Measurements from ENCODE around the gene MPRIP. TPM values are rescaled to one million over a fixed set of nuclear protein-coding genes. Genes with fewer than 3 reads are reported as not detected.
A peak's percentile ranks its signal among the peaks of the same experiment; 100 is the strongest.

MPRIP gene
- total RNA-seq, 8 experiments from 2014 or later = 35.0 to 136 (median 91.5) TPM

DNA sequence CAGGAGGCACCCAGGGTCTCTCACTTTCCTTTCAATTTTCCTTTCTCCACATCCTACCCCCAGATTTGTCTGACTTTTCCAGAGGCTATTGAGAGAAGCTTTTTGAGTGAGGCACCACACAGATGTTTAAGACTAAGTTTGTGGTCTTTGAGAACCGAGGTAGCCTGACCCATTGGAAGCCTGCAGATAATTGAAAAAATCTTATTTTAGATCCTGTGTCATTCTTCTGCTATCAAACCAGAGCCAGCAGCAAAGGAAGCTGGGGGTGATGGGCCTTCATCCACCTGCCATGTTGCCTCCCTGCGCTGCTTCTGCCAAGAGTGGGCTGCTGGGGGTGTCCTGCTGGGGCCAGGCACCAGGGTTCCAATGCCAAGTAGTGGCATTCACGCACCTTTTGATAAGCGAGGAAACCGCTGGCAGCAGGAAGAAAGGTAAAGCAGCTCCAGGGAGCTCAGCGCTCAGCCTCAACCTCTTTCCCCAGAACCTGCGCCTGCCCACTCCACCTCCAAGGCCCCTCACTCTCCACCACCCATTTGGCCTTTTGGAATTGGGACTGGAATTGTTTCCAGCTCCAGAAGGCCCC is 55.6 kb downstream of the MPRIP start:
- no peak for ATAC-seq (replicated peaks in 6 of 8)
- in situ Hi-C loops (cut with MboI; ENCODE audit: low pct_unique_long_range_greater_than_20kb in 2 of 9, low sequenced_read_pairs in 9 of 9, unreplicated experiment in 9 of 9) = no loop called here
- Histone ChIP-seq H3K4me1 (replicated peaks in 1 of 2) (peaks cover 0 to 6% of the 10 kb centered on the region in 2 donors), H3K4me3 (no peak overlapping the region), H3K27ac (no peak overlapping the region)
- 79 to 100% (median 90%) methylated on average over 1 to 7 of the region's 7 CpGs; no CpG with 5 or more reads in 1 of the 10 experiments for WGBS, 10 experiments

DNA sequence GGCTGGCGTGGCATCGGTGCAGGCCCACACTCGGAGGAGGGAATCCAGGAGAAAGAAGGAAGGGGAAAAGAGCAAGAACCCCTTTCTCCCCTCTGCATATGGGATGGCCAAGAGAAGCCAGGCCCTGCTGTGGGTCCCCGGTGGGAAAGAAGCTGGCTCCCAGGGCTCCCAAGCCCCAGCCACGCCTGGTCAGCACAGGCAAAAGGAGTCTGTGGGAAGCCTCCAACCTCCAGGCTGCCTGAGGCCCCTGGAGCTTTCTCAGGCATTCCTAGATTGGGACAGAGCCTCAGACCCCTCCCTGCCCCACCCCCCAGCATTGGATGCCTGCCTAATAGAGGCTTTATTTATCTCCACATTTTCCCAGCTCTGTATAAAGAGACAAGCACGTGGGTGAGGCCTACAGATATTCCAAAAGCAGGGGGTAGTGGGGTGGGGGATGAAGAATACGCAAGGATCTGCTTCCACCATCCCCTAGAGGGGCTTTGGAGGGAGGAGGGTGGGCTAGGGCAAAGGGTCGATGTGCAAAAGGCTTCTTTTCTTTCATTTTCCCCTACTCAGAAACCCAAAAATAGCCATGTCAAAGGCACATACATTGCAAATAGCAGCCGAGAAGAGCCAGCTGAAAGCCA is 56.4 kb downstream of the MPRIP start:
- Histone ChIP-seq H3K4me1 (replicated peaks in 1 of 2) (peaks cover 0 to 6% of the 10 kb centered on the region in 2 donors), H3K27ac (peak overlapping the region in 1 of 2 donors; percentile 52), H3K4me3 (no peak overlapping the region)
- ATAC-seq (replicated peaks in 6 of 8) = peak; percentile 24 to 72 (median 62)
- WGBS, 10 experiments = 18 to 100% (median 60%) methylated on average over 1 of the region's 9 CpGs; no CpG with 5 or more reads in 6 of the 10 experiments
- in situ Hi-C loops (cut with MboI; ENCODE audit: low pct_unique_long_range_greater_than_20kb in 2 of 9, low sequenced_read_pairs in 9 of 9, unreplicated experiment in 9 of 9) = no loop called here

DNA sequence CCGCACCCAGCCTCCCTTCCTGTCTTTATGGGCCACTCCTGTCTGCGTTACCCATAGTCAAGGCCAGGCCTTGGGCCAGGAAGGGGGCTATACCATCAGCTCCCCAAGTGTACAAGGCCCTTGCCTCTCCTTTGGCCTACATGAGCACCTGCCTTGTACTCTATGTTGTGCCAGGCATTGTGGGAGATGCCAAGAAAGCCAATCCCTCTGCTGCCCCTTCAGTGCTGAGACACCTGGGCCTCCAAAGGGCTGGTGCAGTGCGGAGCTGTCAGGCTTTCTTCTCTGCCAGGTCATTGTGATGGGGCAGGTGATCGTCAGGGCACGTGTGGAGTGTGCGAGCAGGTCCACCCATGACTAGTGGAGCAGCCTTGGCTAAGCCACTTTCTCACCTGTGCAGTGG is 59.9 kb downstream of the MPRIP start:
- ATAC-seq (replicated peaks in 6 of 8) = no peak
- WGBS, 10 experiments = 84 to 100% (median 100%) methylated on average over 1 to 2 of the region's 6 CpGs; no CpG with 5 or more reads in 6 of the 10 experiments
- in situ Hi-C loops (cut with MboI; ENCODE audit: low pct_unique_long_range_greater_than_20kb in 2 of 9, low sequenced_read_pairs in 9 of 9, unreplicated experiment in 9 of 9) = no loop called here
- Histone ChIP-seq H3K4me3 (no peak overlapping the region), H3K27ac (no peak overlapping the region), H3K4me1 (replicated peaks in 1 of 2) (peaks cover 0 to 6% of the 10 kb centered on the region in 2 donors)

DNA sequence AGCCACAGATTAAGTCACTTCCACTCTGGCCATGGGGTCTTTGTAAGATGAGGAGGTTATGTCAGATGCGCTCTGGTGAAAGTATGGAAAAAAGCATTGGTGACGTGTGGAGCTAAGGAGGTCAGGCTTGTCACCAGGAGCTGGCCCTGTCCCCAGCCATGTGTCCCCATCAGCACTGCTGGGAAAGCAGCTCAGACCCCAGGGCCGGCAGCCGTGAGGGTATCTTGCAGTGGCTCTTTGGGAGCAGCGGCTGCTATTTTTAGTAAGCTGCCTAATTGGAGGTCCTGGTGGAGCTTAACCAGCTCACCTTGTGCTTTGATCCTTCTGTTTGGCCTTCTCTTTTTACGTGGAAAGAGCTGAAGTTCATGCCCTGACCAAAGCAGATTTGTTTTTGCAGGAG is 60.9 kb downstream of the MPRIP start:
- peaks cover 0 to 5% of the 10 kb centered on the region in 2 donors for H3K4me1 ChIP-seq (replicated peaks in 1 of 2)
- no peak for ATAC-seq (replicated peaks in 6 of 8)
- in situ Hi-C loops (cut with MboI; ENCODE audit: low pct_unique_long_range_greater_than_20kb in 2 of 9, low sequenced_read_pairs in 9 of 9, unreplicated experiment in 9 of 9) = no loop called here
- 73 to 100% (median 94%) methylated on average over 1 to 5 of the region's 6 CpGs; no CpG with 5 or more reads in 2 of the 10 experiments for WGBS, 10 experiments
- no peak overlapping the region for H3K4me3 ChIP-seq
- H3K27ac ChIP-seq = no peak overlapping the region

DNA sequence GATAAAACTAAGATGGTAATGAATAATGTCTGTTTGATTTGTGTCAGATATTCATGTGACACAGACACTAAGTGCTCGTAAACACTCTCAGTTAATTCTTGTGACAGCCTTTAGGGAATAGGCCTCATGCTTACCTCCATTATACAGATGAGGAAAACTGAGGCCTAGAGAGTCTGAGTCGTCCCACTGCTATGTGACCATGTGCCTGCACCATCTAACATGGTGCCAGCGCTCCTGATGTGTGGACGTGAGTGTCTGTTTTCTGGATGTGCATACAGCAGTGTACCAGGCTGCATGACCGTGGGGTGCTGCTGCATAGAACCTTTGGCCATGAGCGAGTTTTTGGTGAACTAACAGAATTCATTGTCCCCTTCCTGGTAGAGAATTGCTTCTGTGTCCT is 61.8 kb downstream of the MPRIP start:
- WGBS, 10 experiments = 67 to 100% (median 94%) methylated on average over 1 to 5 of the region's 6 CpGs; no CpG with 5 or more reads in 2 of the 10 experiments
- H3K4me3 ChIP-seq = no peak overlapping the region
- peaks cover 0 to 2% of the 10 kb centered on the region in 2 donors for H3K4me1 ChIP-seq (replicated peaks in 1 of 2)
- no peak for ATAC-seq (replicated peaks in 6 of 8)
- in situ Hi-C loops (cut with MboI; ENCODE audit: low pct_unique_long_range_greater_than_20kb in 2 of 9, low sequenced_read_pairs in 9 of 9, unreplicated experiment in 9 of 9) = no loop called here
- no peak overlapping the region for H3K27ac ChIP-seq

DNA sequence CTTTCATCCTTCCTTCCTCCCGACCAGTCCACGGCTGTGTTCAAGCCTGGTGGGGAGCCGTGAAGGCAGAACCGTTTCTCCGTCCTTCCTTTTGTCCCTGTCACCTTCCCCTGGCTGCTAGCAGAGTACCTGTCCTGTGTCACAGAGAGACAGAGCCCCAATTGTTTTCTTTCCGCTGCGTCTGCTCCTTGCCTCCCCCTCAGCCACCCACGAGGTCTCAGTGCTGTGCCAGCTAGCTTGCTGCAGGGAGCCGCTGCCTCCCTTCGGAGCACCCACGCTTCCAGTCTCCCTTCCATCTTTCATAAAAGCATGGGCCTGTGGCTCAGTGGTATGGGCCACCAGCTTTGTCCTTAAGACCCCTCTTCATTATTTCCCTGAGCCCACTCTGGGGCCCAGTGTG is 62.2 kb downstream of the MPRIP start:
- Histone ChIP-seq H3K4me3 (no peak overlapping the region), H3K27ac (no peak overlapping the region), H3K4me1 (replicated peaks in 1 of 2) (peaks cover 0 to 2% of the 10 kb centered on the region in 2 donors)
- WGBS, 10 experiments = 72 to 100% (median 92%) methylated on average over 2 to 8 of the region's 11 CpGs; no CpG with 5 or more reads in 5 of the 10 experiments
- in situ Hi-C loops (cut with MboI; ENCODE audit: low pct_unique_long_range_greater_than_20kb in 2 of 9, low sequenced_read_pairs in 9 of 9, unreplicated experiment in 9 of 9) = no loop called here
- no peak for ATAC-seq (replicated peaks in 6 of 8)

DNA sequence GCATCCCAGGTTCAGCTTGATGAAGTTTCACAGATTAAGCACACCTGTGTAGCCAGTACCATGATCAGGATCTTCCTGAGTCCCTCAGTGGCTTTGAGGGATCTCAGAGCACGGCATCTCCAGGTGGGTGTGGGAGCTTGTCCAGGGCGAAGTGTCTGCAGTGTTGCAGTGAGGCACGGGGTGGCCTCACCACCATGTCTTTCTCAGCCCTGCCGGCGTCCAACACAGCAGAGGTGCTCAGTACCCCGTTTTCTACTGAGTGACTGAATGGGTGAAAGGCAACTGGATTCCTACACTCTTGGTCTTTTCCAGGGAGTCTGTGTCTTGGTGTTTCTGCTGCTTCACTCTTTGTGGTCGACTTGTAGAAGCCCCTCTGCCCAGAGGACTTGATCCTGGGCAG is 63.7 kb downstream of the MPRIP start:
- 95 to 100% methylated on average over 1 to 4 of the region's 7 CpGs; no CpG with 5 or more reads in 8 of the 10 experiments for WGBS, 10 experiments
- no peak overlapping the region for H3K27ac ChIP-seq
- H3K4me1 ChIP-seq (replicated peaks in 1 of 2) = peaks cover 0 to 2% of the 10 kb centered on the region in 2 donors

DNA sequence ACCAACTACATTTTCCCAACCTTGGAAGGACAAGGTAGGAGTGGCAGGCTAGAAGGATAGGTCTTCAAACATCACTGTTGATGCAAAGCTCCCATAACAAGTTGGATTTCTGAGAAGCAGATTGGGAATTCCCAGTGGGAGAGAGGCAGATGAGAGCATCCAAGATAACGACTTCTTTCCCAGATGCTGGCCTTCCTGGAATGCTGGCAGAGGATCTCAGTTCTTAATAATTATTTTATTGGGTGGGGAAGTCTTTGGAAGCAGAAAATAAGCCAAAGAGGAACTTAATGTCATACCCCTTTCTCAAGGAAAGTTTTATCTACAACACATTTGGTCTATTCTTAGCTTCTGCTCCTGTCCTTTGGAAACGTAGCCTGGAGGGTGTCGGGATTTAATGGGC is 64.5 kb downstream of the MPRIP start:
- ATAC-seq (replicated peaks in 6 of 8) = no peak
- H3K27ac ChIP-seq = no peak overlapping the region
- peaks cover 0 to 2% of the 10 kb centered on the region in 2 donors for H3K4me1 ChIP-seq (replicated peaks in 1 of 2)
- WGBS, 10 experiments = 33 to 100% (median 86%) methylated on average over 1 to 3 of the region's 3 CpGs; no CpG with 5 or more reads in 3 of the 10 experiments
- H3K4me3 ChIP-seq = no peak overlapping the region
- in situ Hi-C loops (cut with MboI; ENCODE audit: low pct_unique_long_range_greater_than_20kb in 2 of 9, low sequenced_read_pairs in 9 of 9, unreplicated experiment in 9 of 9) = no loop called here

More for the DNA sequence above, 63.7 kb downstream of the MPRIP start:
- in situ Hi-C loops (cut with MboI; ENCODE audit: low pct_unique_long_range_greater_than_20kb in 2 of 9, low sequenced_read_pairs in 9 of 9, unreplicated experiment in 9 of 9) = no loop called here
- no peak overlapping the region for H3K4me3 ChIP-seq
- no peak for ATAC-seq (replicated peaks in 6 of 8)

DNA sequence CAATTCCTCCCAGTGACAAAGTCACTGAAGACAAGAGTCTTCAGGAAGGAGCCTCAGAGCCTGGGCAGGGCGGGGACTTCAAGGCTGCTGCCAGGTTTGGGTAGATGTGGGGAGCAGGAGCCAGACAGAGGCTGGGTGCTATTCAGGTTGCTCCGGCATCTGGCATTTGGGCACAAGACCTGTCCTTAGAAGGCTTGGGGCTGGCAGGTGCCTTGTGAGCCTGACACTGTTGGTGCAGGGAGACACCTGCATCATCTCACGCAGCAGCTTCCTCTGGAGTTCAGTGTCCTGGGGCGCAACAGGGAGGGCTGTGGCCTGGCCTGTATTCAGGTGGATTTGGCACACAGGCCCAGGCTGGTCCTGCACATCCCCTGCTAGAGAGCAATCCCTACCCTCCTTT is 65.0 kb downstream of the MPRIP start:
- in situ Hi-C loops (cut with MboI; ENCODE audit: low pct_unique_long_range_greater_than_20kb in 2 of 9, low sequenced_read_pairs in 9 of 9, unreplicated experiment in 9 of 9) = no loop called here
- H3K4me3 ChIP-seq = no peak overlapping the region
- no peak for ATAC-seq (replicated peaks in 6 of 8)
- 20 to 100% (median 95%) methylated on average over 1 to 4 of the region's 4 CpGs; no CpG with 5 or more reads in 5 of the 10 experiments for WGBS, 10 experiments
- H3K27ac ChIP-seq = no peak overlapping the region
- H3K4me1 ChIP-seq (replicated peaks in 1 of 2) = peaks cover 0 to 2% of the 10 kb centered on the region in 2 donors

DNA sequence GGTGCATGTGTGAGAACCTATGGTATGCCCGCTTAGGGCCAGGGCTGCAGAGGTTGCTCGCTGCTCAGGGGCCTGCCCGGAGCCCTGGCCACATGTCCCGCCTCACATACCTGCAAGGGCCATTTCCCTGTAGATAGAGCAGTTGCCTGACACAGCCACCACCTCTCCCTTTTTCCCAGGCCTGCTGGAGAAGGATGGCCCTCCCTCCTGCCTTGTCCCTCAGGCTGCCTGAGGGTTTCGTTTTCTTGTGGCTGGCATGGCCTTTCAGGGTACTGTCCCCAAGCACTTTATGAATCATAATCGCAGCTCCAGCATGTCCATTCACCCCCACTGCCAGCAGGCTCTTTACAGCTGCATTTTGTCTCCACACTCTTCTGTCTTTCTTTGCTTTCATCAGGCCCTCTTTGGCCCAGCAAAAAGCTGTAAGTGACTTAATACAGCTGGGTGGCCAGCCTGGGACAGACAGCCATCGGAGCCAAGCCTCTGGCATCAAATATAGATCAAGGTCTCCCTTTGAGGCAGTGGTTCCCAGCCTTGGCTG is 65.7 kb downstream of the MPRIP start:
- 33 to 100% (median 79%) methylated on average over 1 to 3 of the region's 7 CpGs; no CpG with 5 or more reads in 4 of the 10 experiments for WGBS, 10 experiments
- Histone ChIP-seq H3K27ac (no peak overlapping the region), H3K4me3 (no peak overlapping the region), H3K4me1 (replicated peaks in 1 of 2) (peaks cover 0 to 2% of the 10 kb centered on the region in 2 donors)
- ATAC-seq (replicated peaks in 6 of 8) = peak in 1 of 8 experiments; percentile 14
- in situ Hi-C loops (cut with MboI; ENCODE audit: low pct_unique_long_range_greater_than_20kb in 2 of 9, low sequenced_read_pairs in 9 of 9, unreplicated experiment in 9 of 9) = no loop called here

DNA sequence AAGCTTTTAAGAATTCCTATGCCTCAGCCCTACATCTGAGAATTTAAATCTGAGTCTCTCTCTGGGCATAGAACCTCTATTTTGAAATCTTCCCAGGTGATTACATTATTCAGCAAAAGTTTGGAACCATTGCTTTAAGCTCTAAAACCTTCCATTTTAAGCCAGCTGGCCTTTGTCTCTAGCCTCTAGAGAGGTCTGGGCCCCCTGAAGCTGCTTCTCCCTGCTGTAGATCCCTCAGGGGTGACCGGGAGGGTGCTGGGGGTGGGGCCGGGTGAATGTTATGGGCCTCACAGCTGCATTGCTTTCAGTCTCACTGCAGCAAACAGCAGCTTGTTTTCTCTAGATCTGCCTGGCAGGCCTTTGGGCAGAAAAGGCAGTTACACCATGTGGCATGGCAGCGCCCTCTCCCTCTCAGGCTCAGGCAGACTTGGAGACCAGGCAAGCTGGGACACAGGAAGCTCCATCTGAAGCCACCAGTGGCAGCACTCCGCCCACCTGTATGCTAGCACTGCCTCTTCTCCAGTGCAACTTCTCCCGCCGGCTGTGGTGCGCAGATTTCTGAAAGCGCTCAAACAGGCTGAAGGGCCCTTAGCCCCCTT is 66.3 kb downstream of the MPRIP start:
- Histone ChIP-seq H3K27ac (no peak overlapping the region), H3K4me1 (replicated peaks in 1 of 2) (peaks cover 0 to 2% of the 10 kb centered on the region in 2 donors), H3K4me3 (no peak overlapping the region)
- peak in 7 of 8 experiments; percentile 12 to 62 (median 34) for ATAC-seq (replicated peaks in 6 of 8)
- 53 to 100% (median 88%) methylated on average over 1 to 6 of the region's 8 CpGs; no CpG with 5 or more reads in 5 of the 10 experiments for WGBS, 10 experiments
- in situ Hi-C loops (cut with MboI; ENCODE audit: low pct_unique_long_range_greater_than_20kb in 2 of 9, low sequenced_read_pairs in 9 of 9, unreplicated experiment in 9 of 9) = no loop called here

DNA sequence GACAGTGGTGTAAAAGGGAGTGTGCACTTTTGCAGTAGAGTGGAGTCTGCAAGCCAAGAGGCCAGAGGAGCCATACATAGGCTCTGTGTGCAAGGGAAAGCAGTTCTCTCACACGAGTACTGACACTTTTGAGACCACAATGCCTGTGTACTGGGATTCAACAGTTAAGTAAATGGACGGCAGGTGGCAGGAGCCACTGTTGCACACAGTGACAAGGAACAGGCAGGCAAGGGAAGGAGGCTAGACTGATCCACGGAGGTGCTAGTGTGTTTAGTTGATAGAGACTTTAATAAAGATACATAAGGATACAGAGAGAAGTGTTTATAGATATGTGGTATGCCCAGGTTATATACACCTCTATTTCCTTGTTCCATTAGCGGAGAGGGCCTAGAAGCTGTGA is 67.0 kb downstream of the MPRIP start:
- peak in 1 of 8 experiments; percentile 41 for ATAC-seq (replicated peaks in 6 of 8)
- Histone ChIP-seq H3K27ac (no peak overlapping the region), H3K4me3 (no peak overlapping the region), H3K4me1 (replicated peaks in 1 of 2) (peaks cover 0 to 2% of the 10 kb centered on the region in 2 donors)
- in situ Hi-C loops (cut with MboI; ENCODE audit: low pct_unique_long_range_greater_than_20kb in 2 of 9, low sequenced_read_pairs in 9 of 9, unreplicated experiment in 9 of 9) = no loop called here
- 40 to 80% (median 79%) methylated on average over 1 to 4 of the region's 4 CpGs; no CpG with 5 or more reads in 2 of the 10 experiments for WGBS, 10 experiments

DNA sequence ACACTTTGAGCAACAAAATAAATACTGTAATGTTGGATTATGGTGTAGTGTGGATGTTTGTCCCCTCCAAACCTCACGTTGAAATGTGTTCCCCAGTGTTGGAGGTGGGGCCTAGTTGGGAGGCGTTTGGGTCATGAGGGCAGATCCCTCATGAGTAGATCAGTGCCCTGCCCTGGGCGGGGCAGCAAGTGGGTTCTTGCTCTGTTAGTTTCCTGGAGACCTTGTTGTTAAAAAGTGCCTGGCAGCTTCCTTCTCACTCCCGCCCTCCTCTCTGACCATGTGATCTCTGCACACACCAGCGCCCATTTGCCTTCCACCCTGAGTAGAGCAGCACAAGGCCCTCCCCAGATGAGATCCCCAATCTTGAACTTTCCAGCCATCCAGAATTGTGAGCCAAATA is 67.7 kb downstream of the MPRIP start:
- Histone ChIP-seq H3K4me3 (no peak overlapping the region), H3K27ac (no peak overlapping the region), H3K4me1 (replicated peaks in 1 of 2) (peaks cover 0 to 2% of the 10 kb centered on the region in 2 donors)
- peak in 5 of 8 experiments; percentile 27 to 83 (median 40) for ATAC-seq (replicated peaks in 6 of 8)
- 74 to 100% (median 80%) methylated on average over 1 to 4 of the region's 5 CpGs; no CpG with 5 or more reads in 6 of the 10 experiments for WGBS, 10 experiments
- in situ Hi-C loops (cut with MboI; ENCODE audit: low pct_unique_long_range_greater_than_20kb in 2 of 9, low sequenced_read_pairs in 9 of 9, unreplicated experiment in 9 of 9) = no loop called here
